Stimulated activated naive CD8-positive, alpha-beta T cell treated with anti-CD3 and anti-CD28 coated beads, Interleukin-15, Interleukin-2, amounts not matched to agents 100 ng/mL and 50 ng/mL, for 24 hours (primary cell): ENCODE results near the gene DHDH.

ENCODE experiments used
- H3K27ac Mint-ChIP-seq: one replicate; pipeline ENCODE4 v1.8.0; 2021; ENCODE audit warnings: mild to moderate bottlenecking, mixed read lengths
- H3K27me3 Mint-ChIP-seq: one replicate; pipeline ENCODE4 v1.8.0; 2021; ENCODE audit warnings: mixed read lengths
- H3K36me3 Mint-ChIP-seq: one replicate; pipeline ENCODE4 v1.8.0; 2021; ENCODE audit warnings: low read depth, mixed read lengths
- H3K4me1 Mint-ChIP-seq: one replicate; pipeline ENCODE4 v1.8.0; 2021; ENCODE audit warnings: low read depth, mixed read lengths
- H3K4me3 Mint-ChIP-seq: one replicate; pipeline ENCODE4 v1.8.0; 2021; ENCODE audit warnings: mild to moderate bottlenecking, mixed read lengths
- H3K9me3 Mint-ChIP-seq: one replicate; pipeline ENCODE4 v1.8.0; 2021; ENCODE audit warnings: mixed read lengths

The DHDH gene

GRCh38 chr19:48965040-48965805 lies 31.7 kb downstream of the DHDH start, which contains the start of gene FTL:
FTL (plus strand) TSS chr19:48965309; CDS start chr19:48965508, 199 bp downstream.
- Mint-ChIP-seq H3K9me3 (no peaks in the 10 kb centered on the region), H3K4me3 (peak within 1 kb of the TSS; percentile 98), H3K4me1 (peaks cover 63% of the 10 kb centered on the region), H3K27ac (peak within 1 kb of the TSS; percentile 95), H3K36me3 (peaks cover 41% of the 10 kb centered on the region), H3K27me3 (no peaks in the 10 kb centered on the region)

- peaks cover 67% of the 10 kb centered on the region for H3K4me1 Mint-ChIP-seq
- peak overlapping the region; percentile 95 for H3K27ac Mint-ChIP-seq
Measured at GRCh38 chr19:48965806-48966540, 32.5 kb downstream of the DHDH start.

GRCh38 chr19:48966541-48967345 lies 33.2 kb downstream of the DHDH start:
- Mint-ChIP-seq H3K4me3 (peak overlapping the region; percentile 98), H3K27ac (peak overlapping the region; percentile 95), H3K36me3 (peaks cover 39% of the 10 kb centered on the region), H3K9me3 (no peaks in the 10 kb centered on the region), H3K27me3 (no peaks in the 10 kb centered on the region), H3K4me1 (peaks cover 62% of the 10 kb centered on the region)

More at GRCh38 chr19:48965806-48966540, 32.5 kb downstream of the DHDH start:
- Mint-ChIP-seq H3K27me3 (no peaks in the 10 kb centered on the region), H3K4me3 (peak overlapping the region; percentile 98), H3K36me3 (peaks cover 42% of the 10 kb centered on the region), H3K9me3 (no peaks in the 10 kb centered on the region)

- Mint-ChIP-seq H3K36me3 (peaks cover 39% of the 10 kb centered on the region), H3K4me3 (peak overlapping the region; percentile 98), H3K4me1 (peaks cover 54% of the 10 kb centered on the region), H3K9me3 (no peaks in the 10 kb centered on the region), H3K27ac (peak overlapping the region; percentile 95), H3K27me3 (no peaks in the 10 kb centered on the region)
Measured at GRCh38 chr19:48967346-48968178, 34.1 kb downstream of the DHDH start.

- Mint-ChIP-seq H3K27me3 (no peaks in the 10 kb centered on the region), H3K4me1 (peaks cover 47% of the 10 kb centered on the region), H3K4me3 (no peak overlapping the region), H3K27ac (peak overlapping the region; percentile 34), H3K9me3 (no peaks in the 10 kb centered on the region), H3K36me3 (peaks cover 43% of the 10 kb centered on the region)
Measured at GRCh38 chr19:48968179-48968661, 34.7 kb downstream of the DHDH start.

GRCh38 chr19:48968813-48969218 lies 35.3 kb downstream of the DHDH start:
- no peaks in the 10 kb centered on the region for H3K27me3 Mint-ChIP-seq
- peaks cover 42% of the 10 kb centered on the region for H3K4me1 Mint-ChIP-seq
- H3K27ac Mint-ChIP-seq = no peak overlapping the region
- H3K9me3 Mint-ChIP-seq = no peaks in the 10 kb centered on the region
- no peak overlapping the region for H3K4me3 Mint-ChIP-seq
- peaks cover 43% of the 10 kb centered on the region for H3K36me3 Mint-ChIP-seq

GRCh38 chr19:48969276-48970138 lies 36.0 kb downstream of the DHDH start:
- Mint-ChIP-seq H3K4me1 (peaks cover 35% of the 10 kb centered on the region), H3K9me3 (no peaks in the 10 kb centered on the region)

GRCh38 chr19:48970139-48970766 lies 36.8 kb downstream of the DHDH start:
- H3K9me3 Mint-ChIP-seq = no peaks in the 10 kb centered on the region
- peaks cover 32% of the 10 kb centered on the region for H3K4me1 Mint-ChIP-seq
- peaks cover 41% of the 10 kb centered on the region for H3K36me3 Mint-ChIP-seq
- no peak overlapping the region for H3K27ac Mint-ChIP-seq
- no peak overlapping the region for H3K4me3 Mint-ChIP-seq
- no peaks in the 10 kb centered on the region for H3K27me3 Mint-ChIP-seq

More at GRCh38 chr19:48969276-48970138, 36.0 kb downstream of the DHDH start:
- Mint-ChIP-seq H3K4me3 (no peak overlapping the region), H3K27ac (no peak overlapping the region), H3K27me3 (no peaks in the 10 kb centered on the region), H3K36me3 (peaks cover 43% of the 10 kb centered on the region)

- peaks cover 34% of the 10 kb centered on the region for H3K36me3 Mint-ChIP-seq
- no peak overlapping the region for H3K4me3 Mint-ChIP-seq
- no peaks in the 10 kb centered on the region for H3K27me3 Mint-ChIP-seq
- H3K27ac Mint-ChIP-seq = no peak overlapping the region
- peaks cover 25% of the 10 kb centered on the region for H3K4me1 Mint-ChIP-seq
- H3K9me3 Mint-ChIP-seq = no peaks in the 10 kb centered on the region
Measured at GRCh38 chr19:48970923-48971395, 37.5 kb downstream of the DHDH start.

GRCh38 chr19:48975947-48976847 lies 42.7 kb downstream of the DHDH start:
- peaks cover 23% of the 10 kb centered on the region for H3K4me1 Mint-ChIP-seq
- no peaks in the 10 kb centered on the region for H3K9me3 Mint-ChIP-seq
- no peak overlapping the region for H3K27ac Mint-ChIP-seq
- no peak overlapping the region for H3K4me3 Mint-ChIP-seq
- peaks cover 33% of the 10 kb centered on the region for H3K36me3 Mint-ChIP-seq
- H3K27me3 Mint-ChIP-seq = no peaks in the 10 kb centered on the region

GRCh38 chr19:48977061-48977460 lies 43.6 kb downstream of the DHDH start:
- H3K4me1 Mint-ChIP-seq = peaks cover 23% of the 10 kb centered on the region
- H3K36me3 Mint-ChIP-seq = peaks cover 37% of the 10 kb centered on the region
- no peaks in the 10 kb centered on the region for H3K27me3 Mint-ChIP-seq
- H3K9me3 Mint-ChIP-seq = no peaks in the 10 kb centered on the region
- no peak overlapping the region for H3K4me3 Mint-ChIP-seq
- no peak overlapping the region for H3K27ac Mint-ChIP-seq

- Mint-ChIP-seq H3K9me3 (no peaks in the 10 kb centered on the region), H3K4me3 (no peak overlapping the region), H3K4me1 (peaks cover 28% of the 10 kb centered on the region), H3K36me3 (peaks cover 51% of the 10 kb centered on the region), H3K27me3 (no peaks in the 10 kb centered on the region), H3K27ac (peak overlapping the region; percentile 16)
Measured at GRCh38 chr19:48982280-48982679, 48.8 kb downstream of the DHDH start.
